ENCODE results near the gene AMH.

AMH gene

DNA sequence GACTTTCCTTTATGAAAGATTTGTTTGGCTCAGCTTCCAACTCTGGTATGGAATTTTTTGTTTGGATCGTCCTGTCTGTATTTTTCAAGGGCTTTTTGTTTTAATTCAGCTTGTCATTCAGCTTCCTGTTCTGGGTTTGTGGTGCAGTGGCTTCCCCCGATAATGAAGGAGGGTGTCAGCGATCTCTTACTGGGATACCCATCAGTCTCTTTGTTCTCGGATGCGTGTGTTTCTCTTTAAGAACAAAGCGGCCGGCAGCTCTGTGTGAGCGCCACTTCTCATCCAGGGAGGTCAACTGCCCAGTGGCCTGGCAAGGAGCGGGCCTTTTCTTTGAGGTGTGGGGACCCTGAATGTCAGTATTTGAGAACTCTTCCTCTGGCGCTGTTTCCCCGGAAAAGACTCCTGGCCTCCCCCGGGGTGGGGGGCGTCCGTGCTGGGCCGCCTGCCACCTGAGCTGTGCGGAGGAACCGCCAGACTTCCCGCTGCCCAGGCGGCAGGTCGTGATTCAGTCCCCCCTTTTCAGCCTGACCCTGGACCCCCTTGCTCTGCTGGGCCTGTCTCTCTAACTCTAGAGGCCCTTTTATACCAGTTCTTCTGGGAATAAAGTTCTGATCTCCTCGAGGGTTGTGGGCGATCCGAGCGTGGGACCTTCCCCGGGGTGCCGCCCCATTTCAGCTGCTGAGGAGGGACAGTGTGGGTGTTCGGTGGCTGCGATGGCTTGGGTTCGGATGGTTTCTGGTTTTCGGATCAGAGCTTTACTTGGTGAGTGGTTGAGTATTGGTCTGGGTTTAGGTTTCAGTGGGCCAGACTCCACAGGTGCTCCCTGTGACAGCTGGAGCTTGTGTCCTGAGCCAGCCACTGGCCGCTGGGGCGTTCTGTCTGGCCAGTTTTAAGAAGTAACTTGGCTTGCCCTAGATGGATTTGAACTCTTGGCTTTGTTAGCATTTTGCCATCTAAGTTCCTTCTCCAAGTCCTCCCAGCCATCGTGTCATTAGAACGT is 9.1 kb upstream of the AMH start:
- Histone ChIP-seq H3K27me3 (no peaks in the 10 kb centered on the region), H3K27ac (peak overlapping the region; percentile 88), H3K4me2 (peak overlapping the region; percentile 98), H3K9ac (peak overlapping the region; percentile 98), H4K20me1 (peaks cover 89% of the 10 kb centered on the region), H3K4me3 (peak overlapping the region; percentile 97), H3K4me1 (peaks cover 69% of the 10 kb centered on the region), H3K9me3 (no peaks in the 10 kb centered on the region), H3K36me3 (peaks cover 46% of the 10 kb centered on the region)
- no peak for TF ChIP-seq Cebpa-rat (IDR thresholded peaks at IDR 0.05)

DNA sequence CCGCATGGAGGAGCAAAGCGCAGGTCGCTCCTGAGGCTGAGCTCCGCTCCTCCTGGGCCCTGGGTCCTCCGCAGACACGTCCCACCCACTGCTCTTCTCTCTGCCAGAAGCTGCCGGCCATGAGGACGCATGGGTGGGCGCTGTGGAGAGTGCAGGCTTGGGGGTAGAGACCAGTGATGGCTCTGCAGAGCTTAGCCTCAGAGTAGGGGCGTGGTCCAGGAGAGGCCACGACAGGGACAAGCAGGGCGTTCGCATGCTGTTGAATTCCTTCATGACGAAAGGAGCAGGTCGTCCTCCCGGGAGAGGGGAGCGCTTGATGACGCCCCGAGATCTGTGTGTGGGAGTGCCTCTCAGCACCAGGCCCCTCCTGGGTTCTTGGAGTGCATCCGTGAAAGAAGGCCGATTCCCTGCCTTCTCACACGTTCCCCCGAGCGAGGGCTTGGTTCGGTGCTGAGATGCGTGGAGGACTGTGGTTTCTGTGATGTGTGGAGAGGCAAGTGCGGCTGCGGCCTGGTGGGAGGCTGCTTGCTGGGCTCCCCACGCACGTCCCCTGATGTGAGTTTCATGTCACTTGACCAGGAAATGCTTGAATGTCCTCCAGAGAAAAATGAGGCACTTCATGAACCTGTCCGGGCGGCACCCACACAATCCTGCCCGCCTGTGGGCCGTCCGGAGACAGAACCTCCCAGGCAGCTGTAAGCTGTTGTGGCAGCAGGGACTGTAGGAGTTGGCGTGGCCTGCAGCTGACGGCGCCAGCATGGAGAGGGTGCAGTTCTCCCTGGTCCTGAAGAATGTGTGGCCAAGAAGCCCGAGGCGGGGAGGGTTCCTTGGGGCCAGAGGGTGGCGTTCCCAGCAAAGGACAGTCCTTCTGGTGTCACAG is 8.0 kb upstream of the AMH start:
- Histone ChIP-seq H3K9me3 (no peaks in the 10 kb centered on the region), H3K9ac (peak overlapping the region; percentile 98), H4K20me1 (peaks cover 94% of the 10 kb centered on the region), H3K36me3 (peaks cover 57% of the 10 kb centered on the region), H3K27ac (peak overlapping the region; percentile 88), H3K4me2 (peak overlapping the region; percentile 98), H3K27me3 (no peaks in the 10 kb centered on the region), H3K4me3 (peak overlapping the region; percentile 97; the same call in 1 of the 2 replicates), H3K4me1 (peaks cover 68% of the 10 kb centered on the region)
- TF ChIP-seq Cebpa-rat (IDR thresholded peaks at IDR 0.05), result no peak

DNA sequence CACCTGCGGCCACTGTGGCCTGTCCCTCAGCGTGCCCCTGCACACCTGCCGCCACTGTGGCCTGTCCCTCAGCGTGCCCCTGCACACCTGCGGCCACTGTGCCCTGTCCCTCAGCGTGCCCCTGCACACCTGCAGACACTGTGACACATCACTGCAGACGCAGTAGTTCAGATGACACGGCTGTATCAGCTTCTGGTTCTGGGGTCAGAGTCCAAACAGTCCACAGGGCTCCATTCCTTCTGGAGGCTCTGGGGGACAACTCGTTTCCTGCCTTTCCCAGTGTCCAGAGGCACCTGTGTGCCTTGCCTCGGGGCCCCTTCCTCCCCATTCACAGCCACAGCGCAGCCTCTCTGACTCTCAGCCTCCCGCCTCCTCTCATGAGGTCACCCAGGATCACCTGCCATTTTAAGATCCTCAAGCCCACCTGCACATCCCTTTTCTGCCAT is 7.0 kb upstream of the AMH start:
- no peak for TF ChIP-seq Cebpa-rat (IDR thresholded peaks at IDR 0.05)
- Histone ChIP-seq H3K36me3 (peaks cover 67% of the 10 kb centered on the region), H3K4me1 (peaks cover 67% of the 10 kb centered on the region), H3K9ac (0 out of 2 replicates have a peak overlapping the region, but pooled peaks have one; percentile 35), H3K27ac (peak overlapping the region; percentile 88; the same call in 1 of the 2 replicates), H3K9me3 (no peaks in the 10 kb centered on the region), H3K4me2 (peak overlapping the region; percentile 98), H4K20me1 (peaks cover 100% of the 10 kb centered on the region), H3K4me3 (no peak overlapping the region), H3K27me3 (no peaks in the 10 kb centered on the region)

DNA sequence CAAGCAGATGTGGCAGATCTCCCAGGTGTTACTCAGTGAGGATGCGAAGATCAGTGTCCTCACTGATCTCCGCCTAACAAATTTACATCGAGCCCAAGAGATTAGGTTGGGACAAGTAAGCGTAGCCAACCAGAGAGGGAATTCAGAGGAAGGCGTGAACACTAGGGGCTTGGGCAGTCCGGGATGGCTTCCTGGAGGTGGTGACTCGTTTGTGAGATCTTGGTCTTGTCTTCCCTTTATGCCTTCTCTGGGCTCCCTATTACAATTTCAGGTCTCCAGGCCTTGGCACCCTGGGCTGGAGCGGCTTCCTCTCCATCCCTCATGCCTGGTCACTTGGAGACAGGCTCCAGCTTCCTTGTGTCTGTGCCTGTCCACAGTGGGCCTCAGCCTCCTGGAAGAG is 6.3 kb upstream of the AMH start:
- Histone ChIP-seq H3K36me3 (peaks cover 74% of the 10 kb centered on the region), H3K4me1 (peaks cover 60% of the 10 kb centered on the region), H3K9ac (no peak overlapping the region), H3K4me3 (no peak overlapping the region), H3K4me2 (0 out of 2 replicates have a peak overlapping the region, but pooled peaks have one; percentile 98), H3K27me3 (no peaks in the 10 kb centered on the region), H4K20me1 (peaks cover 100% of the 10 kb centered on the region), H3K27ac (no peak overlapping the region), H3K9me3 (no peaks in the 10 kb centered on the region)
- no peak for TF ChIP-seq Cebpa-rat (IDR thresholded peaks at IDR 0.05)

DNA sequence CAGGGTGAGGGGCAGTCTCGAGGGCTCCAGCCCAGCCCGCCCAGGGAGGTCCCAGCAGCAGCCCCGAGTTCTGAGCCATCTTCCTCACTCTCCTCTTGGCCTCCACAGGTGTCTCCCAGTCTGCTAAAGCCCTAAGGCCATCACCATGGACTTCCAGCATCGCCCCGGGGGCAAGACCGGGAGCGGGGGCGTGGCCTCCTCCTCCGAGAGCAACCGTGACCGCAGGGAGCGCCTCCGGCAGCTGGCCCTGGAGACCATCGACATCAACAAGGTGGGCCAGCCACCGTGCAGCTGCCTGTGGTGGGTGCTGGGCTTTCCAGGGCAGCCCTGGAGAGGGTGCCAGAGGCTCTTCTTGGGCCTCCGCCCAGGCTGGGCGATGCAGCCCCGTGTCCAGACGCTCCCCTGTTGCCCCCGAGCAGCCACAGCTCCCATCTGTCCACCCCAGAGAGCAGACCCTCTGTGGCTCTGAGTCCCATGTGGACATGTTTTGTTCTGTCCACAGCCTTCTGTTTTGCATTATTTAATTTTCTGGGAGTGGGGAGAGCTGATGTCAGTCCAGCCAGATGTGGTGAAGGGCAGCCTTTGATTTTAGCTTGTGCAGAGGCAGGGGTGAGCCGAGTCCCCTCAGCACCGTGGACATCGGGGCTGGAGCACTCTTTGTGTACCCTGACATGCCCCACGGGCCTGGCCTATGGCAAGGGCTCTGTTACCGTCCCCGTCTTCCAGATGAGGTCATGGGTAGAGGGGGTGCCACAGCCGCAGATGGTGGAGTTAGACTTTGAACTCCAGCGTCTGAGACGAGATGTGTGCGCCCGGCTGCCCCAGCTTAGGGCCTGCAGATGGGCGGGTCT is 5.6 kb upstream of the AMH start:
- TF ChIP-seq Cebpa-rat (IDR thresholded peaks at IDR 0.05), result no peak
- Histone ChIP-seq H3K9me3 (no peaks in the 10 kb centered on the region), H4K20me1 (peaks cover 100% of the 10 kb centered on the region), H3K36me3 (peaks cover 79% of the 10 kb centered on the region), H3K27me3 (no peaks in the 10 kb centered on the region), H3K4me2 (no peak overlapping the region), H3K27ac (no peak overlapping the region), H3K4me1 (peaks cover 53% of the 10 kb centered on the region), H3K4me3 (no peak overlapping the region), H3K9ac (no peak overlapping the region)

DNA sequence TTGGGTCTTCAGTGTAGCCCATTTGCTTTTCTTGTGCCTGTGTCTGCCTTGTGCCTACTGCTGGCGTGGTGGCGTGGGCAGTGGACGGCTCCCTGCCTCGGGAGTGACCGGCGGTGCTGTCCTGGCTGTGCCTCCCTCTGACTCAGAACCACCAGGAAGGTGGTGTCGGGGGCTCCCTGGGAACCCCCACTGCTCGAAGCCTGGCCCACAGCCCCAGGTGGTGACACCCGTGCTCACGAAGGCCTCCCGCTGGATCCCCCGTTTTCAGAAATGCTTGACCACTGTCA is 5.1 kb upstream of the AMH start:
- peaks cover 48% of the 10 kb centered on the region for H3K4me1 ChIP-seq

DNA sequence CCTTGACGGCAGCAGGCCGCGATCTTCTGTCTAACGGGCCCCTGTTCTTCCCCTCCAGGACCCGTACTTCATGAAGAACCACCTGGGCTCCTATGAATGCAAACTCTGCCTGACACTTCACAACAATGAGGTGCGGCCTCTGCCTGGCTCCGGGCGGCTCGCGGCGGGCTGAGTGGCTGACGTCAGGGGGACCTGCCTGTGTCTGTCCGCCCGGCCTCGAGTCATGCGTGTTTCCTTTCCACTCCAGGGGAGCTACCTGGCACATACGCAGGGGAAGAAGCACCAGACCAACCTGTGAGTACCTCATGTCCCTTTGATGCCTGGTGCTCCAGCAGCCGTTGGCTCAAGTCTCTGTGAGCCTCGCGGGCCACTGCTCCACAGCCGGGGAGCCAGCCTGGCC is 4.6 kb upstream of the AMH start:
- Histone ChIP-seq H4K20me1 (peaks cover 100% of the 10 kb centered on the region), H3K36me3 (peaks cover 89% of the 10 kb centered on the region), H3K27me3 (peaks cover 9% of the 10 kb centered on the region), H3K4me1 (peaks cover 43% of the 10 kb centered on the region), H3K9me3 (no peaks in the 10 kb centered on the region), H3K27ac (no peak overlapping the region), H3K9ac (no peak overlapping the region), H3K4me2 (no peak overlapping the region), H3K4me3 (no peak overlapping the region)
- no peak for TF ChIP-seq Cebpa-rat (IDR thresholded peaks at IDR 0.05)

More for the DNA sequence above, 5.1 kb upstream of the AMH start:
- H4K20me1 ChIP-seq, result peaks cover 100% of the 10 kb centered on the region
- peaks cover 5% of the 10 kb centered on the region for H3K27me3 ChIP-seq
- H3K27ac ChIP-seq, result no peak overlapping the region
- H3K9ac ChIP-seq, result no peak overlapping the region
- TF ChIP-seq Cebpa-rat (IDR thresholded peaks at IDR 0.05), result no peak
- H3K4me3 ChIP-seq, result no peak overlapping the region
- no peak overlapping the region for H3K4me2 ChIP-seq
- peaks cover 85% of the 10 kb centered on the region for H3K36me3 ChIP-seq
- H3K9me3 ChIP-seq, result no peaks in the 10 kb centered on the region

DNA sequence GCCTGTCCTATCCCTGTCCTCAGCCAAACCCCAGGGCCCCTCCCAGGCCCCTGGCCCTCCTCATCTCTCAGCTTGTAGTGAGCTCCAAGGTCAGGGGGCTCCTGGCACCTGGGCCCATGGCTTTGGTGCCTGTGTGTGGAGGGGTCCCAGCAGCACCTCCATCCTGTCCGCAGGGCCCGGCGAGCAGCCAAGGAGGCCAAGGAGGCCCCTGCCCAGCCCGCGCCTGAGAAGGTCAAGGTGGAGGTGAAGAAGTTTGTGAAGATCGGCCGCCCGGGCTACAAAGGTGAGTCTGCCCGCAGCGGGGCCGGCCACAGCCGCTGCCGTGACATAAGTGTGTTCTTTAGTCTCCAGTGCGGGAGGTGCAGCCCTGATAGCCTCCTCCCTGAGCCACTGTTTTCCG is 3.9 kb upstream of the AMH start:
- Histone ChIP-seq H3K9me3 (no peaks in the 10 kb centered on the region), H3K4me2 (no peak overlapping the region), H3K36me3 (peaks cover 92% of the 10 kb centered on the region), H3K27me3 (peaks cover 17% of the 10 kb centered on the region), H3K9ac (no peak overlapping the region), H3K27ac (no peak overlapping the region), H3K4me1 (peaks cover 37% of the 10 kb centered on the region), H4K20me1 (peaks cover 100% of the 10 kb centered on the region), H3K4me3 (no peak overlapping the region)
- TF ChIP-seq Cebpa-rat (IDR thresholded peaks at IDR 0.05), result no peak

DNA sequence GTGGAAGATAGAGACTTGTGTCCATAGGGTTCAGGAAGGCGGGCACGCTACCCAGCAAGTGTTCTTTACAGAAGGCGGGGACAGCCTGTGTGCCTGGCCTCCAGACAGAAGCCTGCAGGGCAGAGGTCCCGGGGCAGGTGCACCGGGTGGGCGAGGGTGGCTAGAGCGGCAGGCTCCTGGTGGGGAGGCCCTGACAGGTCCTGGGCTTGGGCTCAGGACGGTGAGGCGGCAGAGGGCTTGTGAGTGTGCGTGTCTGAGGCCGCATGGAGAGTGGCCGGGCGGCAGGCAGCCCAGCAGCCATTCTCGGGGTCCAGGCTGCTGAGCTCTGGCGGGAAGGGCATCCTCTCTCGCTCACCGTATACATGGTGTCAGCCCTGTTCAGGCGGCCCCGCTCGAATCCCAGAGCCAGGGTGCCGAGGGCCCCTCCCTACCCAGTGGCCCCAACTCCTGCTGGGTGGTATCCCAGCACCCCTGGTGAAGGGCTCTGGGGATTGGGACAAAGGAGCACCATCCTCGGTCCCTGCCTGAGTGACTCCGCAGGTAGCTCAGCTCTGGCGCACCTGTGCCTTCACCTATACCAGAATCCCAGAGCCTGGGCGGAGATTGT is 3.0 kb upstream of the AMH start:
- peaks cover 33% of the 10 kb centered on the region for H3K4me1 ChIP-seq
- no peak overlapping the region for H3K4me2 ChIP-seq
- no peak for TF ChIP-seq Cebpa-rat (IDR thresholded peaks at IDR 0.05)
- H3K9me3 ChIP-seq, result no peaks in the 10 kb centered on the region
- no peak overlapping the region for H3K4me3 ChIP-seq
- H3K27me3 ChIP-seq, result peaks cover 25% of the 10 kb centered on the region
- no peak overlapping the region for H3K9ac ChIP-seq
- peaks cover 85% of the 10 kb centered on the region for H3K36me3 ChIP-seq
- peaks cover 100% of the 10 kb centered on the region for H4K20me1 ChIP-seq
- no peak overlapping the region for H3K27ac ChIP-seq

Measured in BLaER1 (cell line).